ENCODE results near the gene OCEL1.

The OCEL1 gene

GRCh38 chr19:17240062-17240752 lies 14.2 kb downstream of the OCEL1 start:
- no peak for DNase-seq (ENCODE audit: low read depth, low spot score)

GRCh38 chr19:17240826-17241399 lies 14.9 kb downstream of the OCEL1 start:
- DNase-seq (ENCODE audit: low read depth, low spot score) = no peak

GRCh38 chr19:17242431-17243208 lies 16.6 kb downstream of the OCEL1 start:
- no peak for DNase-seq (ENCODE audit: low read depth, low spot score)

- DNase-seq (ENCODE audit: low read depth, low spot score) = no peak
These were observed 17.3 kb downstream of the OCEL1 start for GRCh38 chr19:17243211-17243829.

- peak; percentile 67 for DNase-seq (ENCODE audit: low read depth, low spot score)
These were observed 18.0 kb downstream of the OCEL1 start for GRCh38 chr19:17243830-17244617.

GRCh38 chr19:17244618-17245534 lies 18.9 kb downstream of the OCEL1 start:
- DNase-seq (ENCODE audit: low read depth, low spot score) = no peak

- no peak for DNase-seq (ENCODE audit: low read depth, low spot score)
These were observed 19.5 kb downstream of the OCEL1 start, which contains the start of gene NR2F6 for GRCh38 chr19:17245535-17245984. Gene NR2F6 (minus strand): TSS chr19:17245919. CDS start chr19:17245220, 699 bp downstream.

- DNase-seq (ENCODE audit: low read depth, low spot score) = peak; percentile 88
These were observed 20.8 kb downstream of the OCEL1 start for GRCh38 chr19:17246681-17247425.

GRCh38 chr19:17248011-17248776 lies 22.2 kb downstream of the OCEL1 start:
- peak; percentile 81 for DNase-seq (ENCODE audit: low read depth, low spot score)

GRCh38 chr19:17249887-17250548 lies 24.0 kb downstream of the OCEL1 start:
- DNase-seq (ENCODE audit: low read depth, low spot score) = no peak

GRCh38 chr19:17254636-17255035 lies 28.6 kb downstream of the OCEL1 start:
- no peak for DNase-seq (ENCODE audit: low read depth, low spot score)

- DNase-seq (ENCODE audit: low read depth, low spot score) = peak; percentile 39
These were observed 29.2 kb downstream of the OCEL1 start for GRCh38 chr19:17255150-17255621.

GRCh38 chr19:17256130-17256529 lies 30.1 kb downstream of the OCEL1 start:
- no peak for DNase-seq (ENCODE audit: low read depth, low spot score)

GRCh38 chr19:17259118-17259780 lies 33.2 kb downstream of the OCEL1 start:
- DNase-seq (ENCODE audit: low read depth, low spot score) = no peak

GRCh38 chr19:17259934-17260333 lies 33.9 kb downstream of the OCEL1 start:
- no peak for DNase-seq (ENCODE audit: low read depth, low spot score)

GRCh38 chr19:17260842-17261325 lies 34.9 kb downstream of the OCEL1 start:
- DNase-seq (ENCODE audit: low read depth, low spot score) = peak; percentile 97

- no peak for DNase-seq (ENCODE audit: low read depth, low spot score)
These were observed 36.5 kb downstream of the OCEL1 start for GRCh38 chr19:17262557-17262956.
